HL-60/S4 (cell line): Measurements from ENCODE around the gene SNRPN.
"Not testable (repeated sequence)": the region's sequence is repeated elsewhere in the genome, so short reads cannot be mapped to it uniquely, and the experiment has no call there.

Source experiments
- in situ Hi-C: fragments of 300-500 bp; cut with MboI; formaldehyde crosslinking; loops from 2 replicates; pipeline ENCODE4 v1.14.3; 2022; ENCODE audit warnings: low sequenced_read_pairs

SNRPN gene

GRCh38 chr15:24954783-24955530, at the start of gene SNRPN, which contains the start of gene SNURF:
TSS of gene SNRPN (plus strand) at chr15:24954987. CDS start at chr15:24974454, 19,467 bp downstream.
TSS of gene SNURF (plus strand) at chr15:24954987. CDS start at chr15:24955049, 62 bp downstream.
- in situ Hi-C loops, result no loop called here

- in situ Hi-C loops, result no loop called here
Measured at GRCh38 chr15:24916305-24917009, 38.3 kb upstream of the SNRPN start.

GRCh38 chr15:24917431-24917830, 37.4 kb upstream of the SNRPN start:
- in situ Hi-C loops, result no loop called here

- in situ Hi-C loops, result no loop called here
Measured at GRCh38 chr15:24919446-24919845, 35.3 kb upstream of the SNRPN start.

GRCh38 chr15:24922781-24923180, 32.0 kb upstream of the SNRPN start:
- in situ Hi-C loops, result not testable (repeated sequence)

- in situ Hi-C loops, result no loop called here
Measured at GRCh38 chr15:24924153-24924552, 30.6 kb upstream of the SNRPN start.

- in situ Hi-C loops, result no loop called here
Measured at GRCh38 chr15:24924621-24925020, 30.2 kb upstream of the SNRPN start.

GRCh38 chr15:24931874-24932732, 22.7 kb upstream of the SNRPN start:
- in situ Hi-C loops, result not testable (repeated sequence)

GRCh38 chr15:24933716-24934115, 21.1 kb upstream of the SNRPN start:
- in situ Hi-C loops, result no loop called here

GRCh38 chr15:24938224-24938623, 16.6 kb upstream of the SNRPN start:
- in situ Hi-C loops, result not testable (repeated sequence)

- in situ Hi-C loops, result no loop called here
Measured at GRCh38 chr15:24940236-24940635, 14.6 kb upstream of the SNRPN start.

- in situ Hi-C loops, result no loop called here
Measured at GRCh38 chr15:24943361-24943760, 11.4 kb upstream of the SNRPN start.

- in situ Hi-C loops, result no loop called here
Measured at GRCh38 chr15:24944954-24945353, 9.8 kb upstream of the SNRPN start.

- in situ Hi-C loops, result no loop called here
Measured at GRCh38 chr15:24945711-24946110, 9.1 kb upstream of the SNRPN start.

GRCh38 chr15:24948495-24948894, 6.3 kb upstream of the SNRPN start:
- in situ Hi-C loops, result no loop called here

GRCh38 chr15:24955531-24955921, 739 bp downstream of the SNRPN start:
- in situ Hi-C loops, result no loop called here

GRCh38 chr15:24956111-24956838, 1.5 kb downstream of the SNRPN start:
- in situ Hi-C loops, result no loop called here

- in situ Hi-C loops, result no loop called here
Measured at GRCh38 chr15:24957691-24958090, 2.9 kb downstream of the SNRPN start.

GRCh38 chr15:24961967-24962366, 7.2 kb downstream of the SNRPN start:
- in situ Hi-C loops, result no loop called here

GRCh38 chr15:24962880-24963279, 8.1 kb downstream of the SNRPN start:
- in situ Hi-C loops, result no loop called here
